ENCODE results near the gene RUNX1. TPM values are rescaled to one million over a fixed set of nuclear protein-coding genes. Genes with fewer than 3 reads are reported as not detected.
A peak's percentile ranks its signal among the peaks of the same experiment; 100 is the strongest.

Gene RUNX1
- total and polyA plus RNA-seq, 2 of the 13 experiments (the other 11 are each of a cell fraction or from before 2014, with no cell fraction given), result 5.4 to 6.4 TPM

- TF ChIP-seq ARID5B (CRISPR knock-in tag; IDR thresholded peaks at IDR 0.05), result no peak
Measured at GRCh38 chr21:34911360-34911759, 137.7 kb downstream of the RUNX1 start (continued).

GRCh38 chr21:34910396-34910795, 138.7 kb downstream of the RUNX1 start:
- ATAC-seq, result peak; percentile 88
- CTCF ChIA-PET (ENCODE audit: low intra/inter-chr PET ratio, low total read pairs), result no interaction called here
- in situ Hi-C loops (cut with HindIII; ENCODE audit: extremely low pct_ligation_motif_present, low pct_unique_long_range_greater_than_20kb) (no loop called here), intact Hi-C loops (cut with micrococcal nuclease; ENCODE audit: unreplicated experiment) (loop anchor here (2.0 kb wide), 1 partner anchor 112 kb away; no protein-coding TSS in a partner anchor)
- peak; percentile 47 for FAIRE-seq
- H3K9ac ChIP-seq (ENCODE audit: insufficient read depth, low read depth, low read length), result no peak overlapping the region
- POLR2A ChIA-PET, result interaction anchor here (1.6 kb wide), 1 partner anchor 21 kb away, joined by 4 read pairs; no protein-coding TSS in a partner anchor
- 33% methylated on average over 4 of the region's 4 CpGs for WGBS (ENCODE audit: low lambda C conversion rate)
- H3K36me3 ChIP-seq (replicated peaks in 1 of 2; ENCODE audit: control insufficient read depth in 1 of 2, insufficient read depth in 2 of 2, low read length in 2 of 2), result no peaks in the 10 kb centered on the region
- no peaks in the 10 kb centered on the region for H4K20me1 ChIP-seq (ENCODE audit: insufficient read depth, low read length)
- H3K27me3 ChIP-seq (ENCODE audit: control insufficient read depth in 1 of 2, insufficient read depth in 2 of 2, low read length in 2 of 2), result no peaks in the 10 kb centered on the region
- peak overlapping the region; percentile 19 for H3K27ac ChIP-seq (ENCODE audit: extremely low read length, insufficient read depth, low read length)
- H2AFZ ChIP-seq (ENCODE audit: low read length), result no peak overlapping the region
- H3K4me3 ChIP-seq (replicated peaks in 1 of 3; ENCODE audit: insufficient read depth in 1 of 3, low read depth in 2 of 3, low read length in 3 of 3), result no peak overlapping the region
- peak; percentile 62 for DNase-seq (ENCODE audit: low spot score)
- peak overlapping the region; percentile 46 for H3K4me2 ChIP-seq (ENCODE audit: low read depth, low read length)
- no peaks in the 10 kb centered on the region for H3K9me3 ChIP-seq (ENCODE audit: low read length)
- H3K79me2 ChIP-seq (ENCODE audit: insufficient read depth, low read length), result no peaks in the 10 kb centered on the region
- BruUV-seq (replicated peaks), result no TSS peak
- H3K4me1 ChIP-seq (ENCODE audit: insufficient read depth, low read length), result peaks cover 45% of the 10 kb centered on the region
- TF ChIP-seq GATAD2A (CRISPR knock-in tag; IDR thresholded peaks at IDR 0.05) (0 out of 2 replicates have a peak, but pooled peaks have one; percentile 17), PAXIP1 (CRISPR knock-in tag; conservative IDR thresholded peaks at IDR 0.05) (0 out of 2 replicates have a peak, but pooled peaks have one; percentile 22), ZNF891 (CRISPR knock-in tag; IDR thresholded peaks at IDR 0.05) (no peak), SMYD3 (CRISPR knock-in tag; IDR thresholded peaks at IDR 0.05) (no peak), SOX5 (CRISPR knock-in tag; IDR thresholded peaks at IDR 0.05; ENCODE audit: borderline replicate concordance) (no peak), UBTF (CRISPR knock-in tag; IDR thresholded peaks at IDR 0.05) (no peak), MIER2 (CRISPR knock-in tag; IDR thresholded peaks at IDR 0.05) (0 out of 2 replicates have a peak, but pooled peaks have one; percentile 20), ZNF616 (CRISPR knock-in tag; IDR thresholded peaks at IDR 0.05; ENCODE audit: low read depth) (no peak), SOX13 (IDR thresholded peaks at IDR 0.05) (no peak), SOX13 (CRISPR knock-in tag; conservative IDR thresholded peaks at IDR 0.05 in 1 of 2, IDR thresholded peaks at IDR 0.05 in 1 of 2) (peak in 1 of 2 experiments; percentile 43; a peak in 2 of 4 replicates), ZNF672 (CRISPR knock-in tag; IDR thresholded peaks at IDR 0.05) (no peak)

All from HepG2 (cell line).